GM12892 (cell line): Measurements from ENCODE around the gene ZNF532.

Source experiments
- POLR2A ChIP-seq: IDR thresholded peaks from 2 replicates; pipeline ENCODE4 v1.6.1; 2011; ENCODE audit warnings: low read depth, low read length, control low read depth
- POLR2AphosphoS5 ChIP-seq: IDR thresholded peaks from 2 replicates; pipeline ENCODE4 v1.6.1; 2011; ENCODE audit warnings: low read depth, low read length, control low read depth

- no peak for TF ChIP-seq POLR2A
- no peak for TF ChIP-seq POLR2AphosphoS5
Measured at GRCh38 chr18:58997811-58998337, 133.2 kb downstream of the ZNF532 start.
